Superior temporal gyrus (tissue), 1 donor: Measurements from ENCODE around the gene PCED1A.

Experiments used
- DNase-seq: peaks from one replicate; pipeline ENCODE4 v3.0.0-alpha.2; 2016; ENCODE audit errors: extremely low spot score

Gene PCED1A

DNA sequence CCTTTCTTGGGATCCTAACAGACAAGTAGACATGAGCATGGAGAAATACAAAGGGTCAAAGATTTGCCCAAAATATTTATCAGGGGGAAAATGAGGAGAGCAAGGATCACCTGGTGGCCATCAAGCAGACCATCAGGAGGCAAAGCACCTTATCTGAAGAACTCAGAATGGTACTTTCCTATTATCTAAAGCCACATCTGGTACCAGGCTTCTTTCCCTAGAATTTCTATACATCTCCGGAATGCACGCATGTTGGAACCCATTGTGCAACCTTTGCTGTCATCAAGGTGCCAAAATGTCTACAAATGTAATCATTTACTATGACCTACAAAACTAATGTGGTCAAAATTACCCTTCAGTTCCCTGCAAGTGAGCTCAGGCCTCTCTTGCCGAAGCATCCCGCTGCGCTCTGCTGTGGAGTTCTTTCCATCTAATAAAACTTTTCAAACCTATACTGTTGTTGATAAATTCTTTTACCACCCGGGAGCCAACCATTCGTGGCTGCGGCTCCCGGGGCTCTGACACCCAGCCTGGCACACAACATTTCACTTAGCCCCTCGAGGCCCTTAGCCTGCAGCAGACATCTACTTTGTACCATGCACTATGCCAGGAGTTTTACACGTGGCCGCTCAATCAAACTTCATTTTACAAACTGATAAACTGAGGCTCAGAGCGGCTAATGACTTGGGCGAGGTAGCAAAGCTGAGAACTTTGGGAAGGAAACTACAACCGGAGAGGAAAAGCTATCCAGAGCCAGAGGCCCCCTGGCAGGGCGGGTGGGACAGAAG is 36.2 kb downstream of the PCED1A start:
- DNase-seq, result no peak

DNA sequence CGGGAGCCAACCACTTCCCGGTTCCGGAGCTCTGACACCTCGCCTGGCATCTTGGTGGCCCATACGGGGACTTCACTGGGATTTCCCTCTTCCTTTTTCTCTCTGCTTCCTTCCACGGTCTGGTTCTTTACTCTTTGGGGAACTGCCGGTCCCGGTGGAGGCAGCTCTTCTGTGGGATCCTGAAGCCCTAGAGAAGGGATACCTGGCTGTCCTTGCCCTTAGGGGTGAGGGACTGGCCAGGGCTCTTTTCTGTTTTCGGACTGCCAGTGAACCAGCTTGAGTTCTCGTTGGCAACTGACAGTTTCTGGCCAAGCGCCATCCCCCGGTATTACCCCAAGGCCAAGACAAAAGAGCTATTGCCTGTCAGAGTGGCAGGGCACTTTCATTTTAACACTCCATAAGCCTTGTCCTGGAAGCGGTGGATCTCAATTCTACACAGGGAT is 39.1 kb downstream of the PCED1A start:
- no peak for DNase-seq

DNA sequence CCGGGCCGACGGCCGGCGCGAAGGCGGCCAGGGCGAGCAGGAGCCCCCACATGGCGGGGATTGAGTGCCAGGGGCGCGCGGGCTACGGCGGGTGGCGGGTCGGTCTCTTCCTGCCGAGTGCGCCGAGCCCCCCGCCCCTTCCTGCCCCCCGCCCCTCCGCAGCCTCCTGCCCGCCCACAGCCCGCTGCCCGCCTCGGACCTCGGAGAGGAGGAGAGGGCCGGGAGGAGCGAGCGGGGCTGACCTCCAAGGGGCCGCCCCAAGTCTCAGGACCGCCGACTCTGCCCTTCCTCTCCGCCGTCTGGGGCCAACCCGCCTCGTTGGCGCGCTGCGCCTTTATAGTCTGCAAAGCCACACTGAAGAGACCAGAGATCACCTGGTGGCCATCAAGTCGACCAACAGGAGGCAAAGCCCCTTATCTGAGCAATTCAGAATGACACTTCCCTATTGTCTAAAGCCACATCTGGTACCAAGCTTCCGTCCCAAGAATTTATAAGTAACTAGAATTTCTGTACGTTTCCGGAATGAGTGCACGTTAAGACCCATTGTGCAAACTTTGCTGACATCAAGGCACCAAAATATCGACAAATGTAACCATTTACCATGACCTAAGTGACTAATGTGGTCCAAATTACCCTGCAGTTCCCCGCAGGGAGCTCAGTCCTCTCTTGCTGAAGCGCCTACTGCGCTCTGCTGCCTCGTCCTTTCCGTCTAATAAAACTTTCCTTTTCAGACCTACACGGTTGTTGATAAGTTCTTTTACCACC is 39.8 kb downstream of the PCED1A start, which contains the start of gene CPXM1:
Gene CPXM1 (minus strand): TSS at position 107 of the 765 bp plus-strand sequence. CDS start 55 bp downstream, at position 52.
- no peak for DNase-seq

DNA sequence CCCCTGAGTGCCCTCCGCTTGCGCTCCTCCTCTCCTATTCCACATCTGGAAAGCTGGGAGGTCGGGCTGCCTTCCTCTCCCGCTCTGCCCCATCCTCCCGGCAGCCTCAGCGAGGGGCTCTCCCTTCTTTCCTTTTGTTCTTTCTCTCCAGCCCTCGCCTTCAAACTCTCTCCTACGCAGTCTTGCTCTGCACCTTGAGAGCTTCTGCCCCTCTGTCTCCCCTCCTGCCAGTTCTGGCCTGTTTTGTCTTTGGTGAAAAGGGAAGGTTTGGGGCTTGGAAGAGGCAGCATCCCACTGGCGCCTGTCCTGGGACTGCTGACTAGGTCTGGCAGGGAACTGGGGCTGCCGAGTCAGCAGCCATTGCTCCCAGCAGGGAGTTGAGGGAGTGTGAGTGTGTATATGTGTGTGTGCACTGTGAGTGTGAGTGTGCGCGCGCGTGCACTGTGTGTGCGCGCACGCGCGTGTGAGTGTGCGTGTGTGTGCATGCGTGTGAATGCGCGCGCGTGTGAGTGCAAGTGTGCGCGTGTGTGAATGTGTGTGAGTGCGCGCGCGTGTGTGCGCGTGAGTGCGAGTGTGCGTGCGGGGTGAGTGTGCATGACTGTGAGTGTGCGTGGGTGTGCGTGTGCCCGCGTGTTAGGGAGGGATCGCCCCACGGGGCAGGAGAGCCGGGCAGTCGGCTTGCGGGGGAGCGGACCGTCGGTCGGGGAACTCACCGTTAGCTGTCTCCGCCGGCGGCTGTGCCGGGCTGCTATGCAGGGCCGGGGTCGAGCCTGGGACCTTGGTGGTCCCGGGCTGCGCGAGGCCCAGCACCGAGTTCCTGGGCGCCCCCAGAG is 40.6 kb downstream of the PCED1A start:
- no peak for DNase-seq

DNA sequence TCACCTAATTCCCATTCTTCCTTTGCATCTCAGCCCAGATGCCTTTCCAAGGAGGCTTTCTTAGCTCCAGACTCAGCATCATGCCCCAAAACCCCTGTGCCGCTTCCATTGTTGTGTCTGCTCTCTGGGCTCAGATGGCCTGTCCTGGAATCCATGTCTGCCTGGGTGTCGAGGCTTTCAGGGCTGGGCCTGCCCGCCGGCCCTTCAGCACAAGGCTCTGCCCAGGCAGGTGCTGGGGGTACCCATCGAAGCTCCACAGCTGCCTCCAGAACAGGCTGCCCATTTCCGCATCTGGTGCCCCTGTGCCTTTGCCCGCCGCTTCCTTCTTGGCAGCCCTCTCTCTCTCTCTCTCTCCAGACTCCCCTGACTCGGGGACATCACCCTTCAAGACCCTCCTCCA is 41.2 kb downstream of the PCED1A start:
- no peak for DNase-seq

DNA sequence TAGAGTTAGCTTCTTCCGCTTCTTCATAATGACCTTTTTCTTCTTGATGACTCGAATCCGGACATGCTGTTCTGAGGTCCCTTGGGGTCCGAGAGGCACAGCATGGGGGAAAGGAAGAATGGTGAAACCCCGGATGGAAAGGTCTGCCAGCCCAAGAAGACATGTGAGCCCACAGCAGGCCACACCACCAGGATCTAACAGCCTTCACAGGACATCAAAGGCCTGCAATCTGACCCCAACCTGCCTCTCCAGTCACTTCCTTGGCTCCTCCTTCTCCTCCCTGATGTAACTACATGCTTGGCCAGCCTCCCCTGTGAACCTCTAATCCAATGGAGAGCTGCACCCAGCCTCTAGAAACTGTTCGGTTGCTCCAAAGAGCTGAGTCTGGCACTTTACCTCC is 41.6 kb downstream of the PCED1A start:
- no peak for DNase-seq

DNA sequence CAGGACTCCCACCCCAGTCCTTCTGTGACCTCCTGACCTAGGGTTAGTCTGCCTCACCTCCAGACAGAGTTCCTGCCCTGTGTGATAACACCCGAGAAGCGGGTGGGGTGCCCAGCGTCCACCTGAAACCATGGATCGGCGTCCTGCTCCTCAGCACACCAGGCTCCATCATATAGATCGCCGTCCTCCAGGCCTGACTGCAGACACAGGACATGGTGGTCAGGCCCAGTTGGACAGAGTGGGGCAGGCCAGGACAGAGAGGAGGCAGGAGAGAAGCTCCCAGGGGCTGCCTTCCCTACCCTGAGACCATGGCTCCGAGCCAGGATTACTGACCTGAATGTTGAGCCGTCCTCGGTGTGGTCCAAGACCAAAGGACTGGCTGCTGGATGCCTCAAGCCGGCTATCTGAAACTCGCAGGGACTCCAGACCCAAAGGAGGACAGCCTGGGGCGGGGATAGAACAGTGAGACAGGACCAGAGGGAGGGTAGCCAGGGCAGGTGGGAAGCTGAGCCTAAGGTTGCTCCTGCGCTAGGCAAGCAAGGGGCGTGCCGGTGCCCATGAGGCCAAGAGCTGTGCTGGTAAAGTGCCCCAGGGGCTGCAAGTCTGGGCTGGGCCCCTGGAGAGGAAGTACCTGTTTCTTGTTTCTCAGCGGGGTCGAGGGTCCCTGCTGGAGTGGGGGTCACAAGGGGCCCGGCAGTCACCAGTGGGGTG is 42.2 kb downstream of the PCED1A start:
- DNase-seq, result no peak

DNA sequence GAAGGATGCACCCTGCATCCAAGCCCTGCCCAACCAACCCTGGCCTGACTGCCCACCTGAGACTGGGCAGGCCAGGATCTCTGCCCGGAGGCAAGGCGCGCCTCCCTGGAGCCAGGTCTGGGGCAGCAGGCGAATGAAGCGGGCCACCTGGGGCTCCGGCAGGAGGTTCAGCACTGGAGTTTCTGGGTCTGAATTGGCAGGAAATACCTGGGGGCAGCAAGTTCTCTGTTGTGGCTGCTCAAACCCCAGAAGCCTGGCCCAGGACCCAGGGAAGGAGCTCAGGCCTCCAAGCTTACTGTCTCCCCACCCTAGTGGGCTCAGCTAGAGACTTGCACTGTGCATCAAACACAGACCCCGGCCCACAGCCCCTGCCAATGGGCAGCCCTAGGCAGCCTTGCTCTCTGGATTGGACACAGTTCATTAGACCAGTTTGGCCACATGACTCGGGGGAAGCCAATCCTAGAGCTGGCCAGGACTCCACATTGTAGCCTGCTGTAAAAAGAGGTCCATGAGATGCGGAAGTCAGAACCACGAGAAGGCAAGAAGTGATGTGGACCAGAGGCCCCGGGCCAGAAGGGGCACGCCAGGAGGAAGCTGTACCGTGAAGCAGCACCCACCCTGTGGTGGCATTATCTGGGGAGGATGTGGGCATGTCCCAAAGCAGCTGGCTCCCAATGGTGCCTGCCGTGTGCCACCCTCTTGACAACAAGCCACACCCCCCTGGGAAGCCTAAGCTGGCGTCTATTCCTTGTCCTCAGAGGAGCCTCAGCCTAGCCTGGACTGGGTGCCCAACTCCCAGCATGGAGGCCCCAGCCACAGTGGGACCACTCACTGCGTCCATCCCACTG is 43.1 kb downstream of the PCED1A start:
- DNase-seq, result no peak

DNA sequence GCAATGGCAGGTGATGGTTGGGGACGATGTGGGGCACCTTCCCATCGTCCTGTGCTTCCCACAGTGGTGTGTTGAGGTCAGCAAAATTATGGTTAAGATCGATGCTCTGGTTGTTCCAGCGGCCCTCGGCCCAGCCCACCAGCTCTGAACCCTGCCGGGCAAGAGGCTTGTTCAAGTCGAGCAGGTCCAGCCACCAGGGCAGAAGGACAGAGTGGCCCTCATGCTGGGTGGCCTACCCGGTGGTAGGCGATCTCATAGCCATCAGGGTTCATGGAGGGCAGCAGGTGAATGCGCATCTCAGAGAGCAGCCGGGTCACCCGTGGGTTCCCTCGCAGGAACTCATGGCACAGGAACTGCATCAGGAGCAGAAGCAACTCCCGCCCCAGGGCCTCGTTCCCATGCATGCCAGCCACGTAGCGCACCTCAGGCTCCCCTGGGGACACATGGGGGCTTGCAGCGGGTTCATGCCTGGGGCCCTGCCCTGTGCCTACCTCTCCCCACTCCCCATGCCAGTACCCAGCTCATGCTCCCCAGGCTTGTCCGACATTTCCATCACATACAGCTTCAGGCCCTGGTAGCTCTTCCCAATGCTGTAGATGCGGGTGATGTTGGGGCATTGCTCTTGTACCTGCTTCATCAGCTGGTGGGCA is 44.3 kb downstream of the PCED1A start:
- no peak for DNase-seq

DNA sequence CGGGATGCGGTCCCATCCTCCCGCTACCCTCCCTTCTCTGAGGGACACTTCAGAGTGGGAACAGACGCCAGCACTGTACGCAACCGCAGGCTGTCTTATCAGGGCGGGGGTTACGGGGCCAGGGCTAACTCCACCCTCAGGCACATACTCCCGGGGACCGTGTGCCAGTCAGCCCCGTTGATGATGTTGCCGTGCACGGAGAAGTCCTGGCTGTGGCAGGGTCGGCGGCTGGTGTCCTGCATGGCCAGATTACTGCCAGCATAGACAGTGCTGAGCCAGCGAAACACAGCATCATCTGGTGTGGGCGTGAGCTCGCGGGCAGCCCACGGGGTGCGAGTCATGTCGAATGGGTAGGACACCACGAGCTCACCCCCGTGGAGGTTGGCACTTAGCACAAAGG is 45.0 kb downstream of the PCED1A start:
- no peak for DNase-seq

DNA sequence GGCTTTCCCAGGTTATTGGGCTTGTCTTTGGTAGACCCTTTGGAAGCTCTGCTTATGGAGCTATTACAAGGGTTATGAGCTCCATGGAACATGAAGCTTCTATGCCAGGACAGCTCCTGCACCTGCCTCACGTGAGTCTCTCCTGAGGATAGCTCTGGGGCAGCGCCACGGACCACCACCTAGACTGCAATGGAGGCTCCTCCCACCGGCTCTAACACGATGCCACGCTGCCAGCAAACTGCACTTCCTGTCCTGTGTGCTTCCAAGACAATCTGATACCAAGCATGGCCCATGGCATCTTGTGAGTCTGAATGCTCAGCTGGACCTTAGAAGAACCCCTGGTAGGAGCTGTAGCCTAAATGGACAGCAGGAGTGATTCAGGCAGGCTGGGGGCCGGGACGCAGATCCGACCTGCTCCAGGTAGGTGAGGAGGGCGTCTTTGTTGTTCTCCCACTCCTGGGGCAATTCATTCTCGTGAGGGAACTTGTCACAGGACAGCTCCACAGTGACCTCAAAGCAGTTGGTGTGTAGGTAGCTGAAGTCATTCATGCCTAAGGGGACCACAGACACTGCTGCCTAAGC is 45.5 kb downstream of the PCED1A start:
- DNase-seq, result no peak

DNA sequence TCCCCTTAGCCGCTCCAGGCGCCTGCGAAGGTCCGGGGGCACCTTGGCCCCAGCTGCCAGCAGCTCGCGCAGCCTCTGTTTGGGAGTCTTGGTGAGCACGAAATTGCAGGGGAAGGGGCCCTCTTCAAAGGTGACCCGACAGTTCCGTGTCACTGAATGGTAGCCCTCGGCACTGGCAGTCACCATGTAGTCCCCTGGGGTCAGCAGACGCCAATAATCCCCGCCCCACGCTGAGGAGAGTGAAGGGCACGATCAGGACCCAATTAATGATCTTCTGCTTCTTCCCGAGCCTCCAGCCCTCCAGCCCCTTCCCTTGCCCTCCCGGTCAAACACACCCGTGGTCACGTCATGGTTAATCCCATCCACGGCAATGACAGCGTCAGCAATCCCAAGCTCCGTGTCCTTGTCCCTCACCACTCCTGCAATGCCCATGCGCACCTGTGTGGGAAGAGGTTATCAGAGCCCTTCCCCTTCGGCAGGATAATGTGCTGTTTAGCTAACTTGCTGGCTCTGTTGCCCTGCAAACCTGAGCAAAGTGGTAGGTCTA is 46.2 kb downstream of the PCED1A start:
- no peak for DNase-seq

DNA sequence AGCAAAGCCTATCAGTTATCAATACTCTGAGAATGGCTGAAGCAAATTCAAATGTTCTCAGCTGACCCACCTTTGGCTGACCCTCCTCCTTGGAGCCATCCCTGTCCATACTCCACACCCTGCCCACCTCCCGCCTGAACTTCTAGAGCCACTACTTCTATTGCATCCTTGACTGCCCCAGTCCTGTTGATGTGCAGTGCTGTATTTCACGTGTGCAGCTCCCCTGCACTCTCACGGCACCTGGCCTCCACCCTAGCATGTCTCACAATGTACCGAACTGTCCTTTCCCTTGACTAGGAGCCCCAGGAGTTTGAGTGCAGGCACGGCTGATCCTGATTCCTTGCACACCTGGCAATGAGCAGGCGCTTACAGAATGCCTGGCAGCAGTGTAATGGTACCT is 47.0 kb downstream of the PCED1A start:
- no peak for DNase-seq
